ENCODE measurements around the gene C16orf96. TPM values are rescaled to one million over a fixed set of nuclear protein-coding genes. Genes with fewer than 3 reads are reported as not detected.
A peak's percentile ranks its signal among the peaks of the same experiment; 100 is the strongest.

Gene C16orf96
- total and polyA plus RNA-seq, 3 donors from 2014 or later, result 10.3 to 19.8 (median 15.1) TPM

DNA sequence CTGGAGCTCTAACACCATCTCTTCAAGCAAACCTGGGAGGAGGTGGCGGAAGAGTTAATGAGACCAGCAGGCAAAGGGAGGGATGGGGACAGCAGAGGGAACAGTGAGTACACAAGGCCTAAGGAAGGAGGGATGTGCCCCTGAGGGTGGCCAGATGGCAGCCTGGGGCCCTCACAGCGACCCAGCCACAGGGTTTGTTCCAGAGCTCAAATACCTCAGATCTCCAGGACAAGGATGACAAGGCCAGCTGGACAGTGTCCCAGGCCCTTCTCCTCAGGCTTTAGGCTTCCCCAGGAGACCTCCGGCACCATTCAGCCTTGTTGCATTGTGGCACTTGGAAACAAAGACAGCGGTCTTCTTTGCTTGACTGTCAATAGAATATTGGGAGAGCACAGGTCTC lies 32.5 kb upstream of the C16orf96 start:
- TF ChIP-seq, protein P1, sequence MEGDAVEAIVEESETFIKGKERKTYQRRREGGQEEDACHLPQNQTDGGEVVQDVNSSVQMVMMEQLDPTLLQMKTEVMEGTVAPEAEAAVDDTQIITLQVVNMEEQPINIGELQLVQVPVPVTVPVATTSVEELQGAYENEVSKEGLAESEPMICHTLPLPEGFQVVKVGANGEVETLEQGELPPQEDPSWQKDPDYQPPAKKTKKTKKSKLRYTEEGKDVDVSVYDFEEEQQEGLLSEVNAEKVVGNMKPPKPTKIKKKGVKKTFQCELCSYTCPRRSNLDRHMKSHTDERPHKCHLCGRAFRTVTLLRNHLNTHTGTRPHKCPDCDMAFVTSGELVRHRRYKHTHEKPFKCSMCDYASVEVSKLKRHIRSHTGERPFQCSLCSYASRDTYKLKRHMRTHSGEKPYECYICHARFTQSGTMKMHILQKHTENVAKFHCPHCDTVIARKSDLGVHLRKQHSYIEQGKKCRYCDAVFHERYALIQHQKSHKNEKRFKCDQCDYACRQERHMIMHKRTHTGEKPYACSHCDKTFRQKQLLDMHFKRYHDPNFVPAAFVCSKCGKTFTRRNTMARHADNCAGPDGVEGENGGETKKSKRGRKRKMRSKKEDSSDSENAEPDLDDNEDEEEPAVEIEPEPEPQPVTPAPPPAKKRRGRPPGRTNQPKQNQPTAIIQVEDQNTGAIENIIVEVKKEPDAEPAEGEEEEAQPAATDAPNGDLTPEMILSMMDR (IDR thresholded peaks at IDR 0.05), result no peak
- no peak for TF ChIP-seq POLR2A (IDR thresholded peaks at IDR 0.05)
- Histone ChIP-seq H3K27me3 (no peaks in the 10 kb centered on the region), H3K36me3 (ENCODE audit: low read depth, missing control alignments) (no peaks in the 10 kb centered on the region), H3K27ac (peak overlapping the region in 1 of 2 donors; percentile 70), H3K4me3 (no peak overlapping the region), H3K9me3 (no peaks in the 10 kb centered on the region), H3K4me1 (peaks cover 16% of the 10 kb centered on the region)
- 89 to 96% methylated on average over 4 of the region's 4 CpGs for WGBS, 2 donors
- intact Hi-C loops (cut with DNase I; ENCODE audit: low total_unique reads), result no loop called here
- DNase-seq, result no peak

- DNase-seq, result no peak
- no peak for TF ChIP-seq POLR2A (IDR thresholded peaks at IDR 0.05)
- TF ChIP-seq, protein P1 (IDR thresholded peaks at IDR 0.05), result no peak
- H3K27me3 ChIP-seq, result no peaks in the 10 kb centered on the region
- peaks cover 20% of the 10 kb centered on the region for H3K4me1 ChIP-seq
- intact Hi-C loops (cut with DNase I; ENCODE audit: low total_unique reads), result no loop called here
- no peaks in the 10 kb centered on the region for H3K9me3 ChIP-seq
- H3K4me3 ChIP-seq, result no peak overlapping the region
- peak overlapping the region in 1 of 2 donors; percentile 25 for H3K27ac ChIP-seq
- H3K36me3 ChIP-seq (ENCODE audit: low read depth, missing control alignments), result no peaks in the 10 kb centered on the region
Observed at GRCh38 chr16:4524571-4524970, 31.6 kb upstream of the C16orf96 start.

GRCh38 chr16:4525069-4525468 lies 31.1 kb upstream of the C16orf96 start:
- H3K4me1 ChIP-seq, result peaks cover 20% of the 10 kb centered on the region
- H3K36me3 ChIP-seq (ENCODE audit: low read depth, missing control alignments), result no peaks in the 10 kb centered on the region
- no peaks in the 10 kb centered on the region for H3K27me3 ChIP-seq
- intact Hi-C loops (cut with DNase I; ENCODE audit: low total_unique reads), result no loop called here
- no peak overlapping the region for H3K4me3 ChIP-seq
- TF ChIP-seq, protein P1 (IDR thresholded peaks at IDR 0.05), result no peak
- no peak for TF ChIP-seq POLR2A (IDR thresholded peaks at IDR 0.05)
- 61 to 65% methylated on average over 7 of the region's 7 CpGs for WGBS, 2 donors
- no peak for DNase-seq
- peak overlapping the region in 1 of 2 donors; percentile 25 for H3K27ac ChIP-seq
- no peaks in the 10 kb centered on the region for H3K9me3 ChIP-seq

GRCh38 chr16:4525634-4526277 lies 30.4 kb upstream of the C16orf96 start:
- Histone ChIP-seq H3K36me3 (ENCODE audit: low read depth, missing control alignments) (no peaks in the 10 kb centered on the region), H3K9me3 (no peaks in the 10 kb centered on the region), H3K4me1 (peaks cover 20% of the 10 kb centered on the region), H3K27ac (peak overlapping the region in 1 of 2 donors; percentile 56), H3K4me3 (no peak overlapping the region), H3K27me3 (no peaks in the 10 kb centered on the region)
- DNase-seq, result no peak
- intact Hi-C loops (cut with DNase I; ENCODE audit: low total_unique reads), result no loop called here
- 70 to 79% methylated on average over 11 to 13 of the region's 13 CpGs for WGBS, 2 donors
- TF ChIP-seq, protein P1 (IDR thresholded peaks at IDR 0.05), result no peak
- TF ChIP-seq POLR2A (IDR thresholded peaks at IDR 0.05), result no peak
